Peyer's patch (tissue), 4 donors: ENCODE data around the gene SLC6A1. TPM values are rescaled to one million over a fixed set of nuclear protein-coding genes. Genes with fewer than 3 reads are reported as not detected.

ENCODE experiments used
- DNase-seq, 3 donors: peaks; one replicate each; pipeline ENCODE4 v3.0.0-alpha.2; 2017 to 2019
- H3K27ac ChIP-seq, 4 donors: fragments of 200-600 bp; sonication (generic); one replicate each; pipeline ENCODE4 v1.5.1; 2016 to 2019
- H3K27me3 ChIP-seq, 2 donors: fragments of 200-600 bp; sonication (generic); one replicate each; pipeline ENCODE4 v1.5.1; 2019
- H3K36me3 ChIP-seq, 3 donors: fragments of 200-600 bp; sonication (generic); one replicate each; pipeline ENCODE4 v1.5.1; 2016 to 2019
- H3K4me1 ChIP-seq, 4 donors: fragments of 200-600 bp; sonication (generic); one replicate each; pipeline ENCODE4 v1.5.1; 2016 to 2019
- H3K4me3 ChIP-seq, 4 donors: fragments of 200-600 bp; sonication (generic); 1 replicate in 3 of 4; 2 replicates in 1 of 4; pipeline ENCODE4 v1.5.1; 2016 to 2019; ENCODE audit warnings: mild to moderate bottlenecking in 1 of 4
- H3K9me3 ChIP-seq, 4 donors: fragments of 200-600 bp; sonication (generic); one replicate each; pipeline ENCODE4 v1.5.1; 2016 to 2019; ENCODE audit warnings: mild to moderate bottlenecking in 1 of 4
- CTCF ChIP-seq, 6 experiments: fragments of 450-650 bp in 4 of 6; fragments of 200-600 bp in 2 of 6; sonication (generic) in 1 of 6; IDR thresholded peaks; one replicate each; pipeline ENCODE4 v1.5.1; 2017 to 2019; ENCODE audit warnings: antibody characterized with exemption in 6 of 6, mild to moderate bottlenecking in 3 of 6, moderate library complexity in 1 of 6
- POLR2A ChIP-seq, 2 donors: fragments of 450-650 bp; IDR thresholded peaks; one replicate each; pipeline ENCODE4 v1.5.1; 2017; ENCODE audit warnings: antibody characterized with exemption in 2 of 2, mild to moderate bottlenecking in 2 of 2, moderate library complexity in 2 of 2
- total RNA-seq, 4 donors: library from RNA; depleted of rRNA; stranded (reverse); fragments of >200 nt; gene quantifications; one replicate each; pipeline ENCODE4 v1.1.0, GENCODE V29; 2016

SLC6A1 gene
- total RNA-seq, 4 donors from 2014 or later, result 0.27 to 5.0 (median 0.38) TPM; not detected in 1

GRCh38 chr3:11034309-11034985, 41.9 kb downstream of the SLC6A1 start:
- no peak for DNase-seq
- no peak for TF ChIP-seq CTCF (IDR thresholded peaks at IDR 0.05)
- no peak for TF ChIP-seq POLR2A (IDR thresholded peaks at IDR 0.05)
- Histone ChIP-seq H3K4me1 (no peaks in the 10 kb centered on the region), H3K4me3 (no peak overlapping the region), H3K27me3 (no peaks in the 10 kb centered on the region), H3K27ac (no peak overlapping the region), H3K36me3 (no peaks in the 10 kb centered on the region), H3K9me3 (no peaks in the 10 kb centered on the region)

- Histone ChIP-seq H3K4me3 (no peak overlapping the region), H3K36me3 (no peaks in the 10 kb centered on the region), H3K27ac (no peak overlapping the region), H3K27me3 (no peaks in the 10 kb centered on the region), H3K9me3 (no peaks in the 10 kb centered on the region), H3K4me1 (no peaks in the 10 kb centered on the region)
- TF ChIP-seq CTCF (IDR thresholded peaks at IDR 0.05) (no peak), POLR2A (IDR thresholded peaks at IDR 0.05) (no peak)
- no peak for DNase-seq
These were observed 43.4 kb downstream of the SLC6A1 start for GRCh38 chr3:11035757-11036505.

DNA sequence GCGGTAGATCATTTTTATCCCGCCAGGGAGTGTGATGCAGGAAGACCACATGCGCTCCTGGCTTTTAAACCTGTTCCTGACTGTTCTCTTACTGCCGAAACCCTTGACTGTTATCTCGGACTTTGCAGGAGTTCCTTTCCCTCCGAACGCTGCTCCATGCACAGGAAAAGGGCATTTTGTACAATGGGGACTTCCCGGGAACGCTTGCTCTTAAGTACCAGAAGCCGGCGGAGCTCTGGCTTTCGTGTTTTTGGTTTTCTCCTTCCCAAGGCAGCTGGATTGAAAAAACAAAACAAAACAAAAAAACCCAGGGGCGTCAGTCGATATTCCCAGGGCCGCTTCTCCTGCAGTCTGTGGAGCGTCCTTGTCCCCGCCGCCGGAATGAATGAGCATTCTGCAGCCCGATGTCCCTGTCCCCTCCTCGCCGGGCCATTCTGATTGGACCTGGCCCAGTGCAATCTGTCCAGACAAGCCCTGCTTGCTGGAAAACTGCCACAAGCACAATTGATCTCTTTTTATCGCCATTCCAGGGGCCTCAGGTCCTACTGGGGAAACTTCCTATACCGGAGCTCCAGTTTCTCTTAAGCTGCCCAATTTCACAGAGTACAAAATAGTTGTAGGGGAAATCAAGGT, 44.8 kb downstream of the SLC6A1 start:
- TF ChIP-seq CTCF (IDR thresholded peaks at IDR 0.05), result no peak
- no peak for TF ChIP-seq POLR2A (IDR thresholded peaks at IDR 0.05)
- H3K9me3 ChIP-seq, result no peaks in the 10 kb centered on the region
- no peak overlapping the region for H3K27ac ChIP-seq
- no peaks in the 10 kb centered on the region for H3K36me3 ChIP-seq
- no peak overlapping the region for H3K4me3 ChIP-seq
- H3K4me1 ChIP-seq, result no peaks in the 10 kb centered on the region
- H3K27me3 ChIP-seq, result no peaks in the 10 kb centered on the region
- DNase-seq, result no peak

DNA sequence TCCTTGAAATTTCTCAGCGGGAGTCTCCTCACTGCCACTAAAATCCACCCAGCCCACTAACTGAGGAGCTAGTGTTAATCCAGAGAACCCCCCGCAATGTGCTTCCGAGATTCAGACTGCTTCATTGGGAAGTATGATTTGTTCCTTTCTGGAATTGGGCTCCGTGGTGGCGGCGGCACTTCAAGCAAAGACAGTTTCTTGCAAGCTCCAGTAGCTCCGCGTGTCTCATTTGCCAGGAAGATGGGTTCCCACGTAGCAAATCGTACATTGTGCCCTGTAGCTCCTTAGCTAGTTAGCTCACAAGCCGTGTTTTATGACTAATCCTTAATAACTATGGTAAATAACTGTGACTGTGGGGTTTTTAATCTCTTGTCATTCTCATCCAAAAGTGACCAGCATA, 45.4 kb downstream of the SLC6A1 start:
- Histone ChIP-seq H3K27ac (no peak overlapping the region), H3K36me3 (no peaks in the 10 kb centered on the region), H3K4me3 (no peak overlapping the region), H3K27me3 (no peaks in the 10 kb centered on the region), H3K4me1 (no peaks in the 10 kb centered on the region), H3K9me3 (no peaks in the 10 kb centered on the region)
- TF ChIP-seq CTCF (IDR thresholded peaks at IDR 0.05), result no peak
- TF ChIP-seq POLR2A (IDR thresholded peaks at IDR 0.05), result no peak
- DNase-seq, result no peak

DNA sequence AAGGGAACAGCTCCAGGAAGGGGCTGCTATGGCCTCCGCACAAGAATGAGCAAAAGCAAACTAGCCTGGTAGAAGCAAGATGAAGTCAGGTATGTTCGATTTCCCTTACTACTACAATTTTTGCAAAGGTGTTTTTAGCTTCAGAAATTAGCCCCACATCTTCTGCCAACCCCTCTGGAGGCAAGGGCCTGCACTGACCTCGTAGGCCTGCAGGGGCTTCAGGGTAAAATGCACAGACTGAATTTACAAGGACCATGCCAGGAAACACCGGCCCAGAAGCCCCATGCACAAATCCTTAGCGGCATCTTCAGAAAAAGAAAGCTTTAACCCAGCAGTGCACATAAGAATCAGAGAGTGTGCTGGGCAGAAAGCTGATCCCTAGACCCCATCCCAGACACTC, 53.0 kb downstream of the SLC6A1 start:
- Histone ChIP-seq H3K27me3 (no peaks in the 10 kb centered on the region), H3K4me3 (no peak overlapping the region)
- DNase-seq, result no peak

More for the DNA sequence above, 53.0 kb downstream of the SLC6A1 start:
- H3K36me3 ChIP-seq, result no peaks in the 10 kb centered on the region
- no peak for TF ChIP-seq POLR2A (IDR thresholded peaks at IDR 0.05)
- no peak for TF ChIP-seq CTCF (IDR thresholded peaks at IDR 0.05)
- no peak overlapping the region for H3K27ac ChIP-seq
- H3K4me1 ChIP-seq, result no peaks in the 10 kb centered on the region
- no peaks in the 10 kb centered on the region for H3K9me3 ChIP-seq
